ENCODE measurements around the gene THBD. TPM values are rescaled to one million over a fixed set of nuclear protein-coding genes. Genes with fewer than 3 reads are reported as not detected.

The THBD gene
- total RNA-seq, 1 donor from 2014 or later = 5.8 TPM

DNA sequence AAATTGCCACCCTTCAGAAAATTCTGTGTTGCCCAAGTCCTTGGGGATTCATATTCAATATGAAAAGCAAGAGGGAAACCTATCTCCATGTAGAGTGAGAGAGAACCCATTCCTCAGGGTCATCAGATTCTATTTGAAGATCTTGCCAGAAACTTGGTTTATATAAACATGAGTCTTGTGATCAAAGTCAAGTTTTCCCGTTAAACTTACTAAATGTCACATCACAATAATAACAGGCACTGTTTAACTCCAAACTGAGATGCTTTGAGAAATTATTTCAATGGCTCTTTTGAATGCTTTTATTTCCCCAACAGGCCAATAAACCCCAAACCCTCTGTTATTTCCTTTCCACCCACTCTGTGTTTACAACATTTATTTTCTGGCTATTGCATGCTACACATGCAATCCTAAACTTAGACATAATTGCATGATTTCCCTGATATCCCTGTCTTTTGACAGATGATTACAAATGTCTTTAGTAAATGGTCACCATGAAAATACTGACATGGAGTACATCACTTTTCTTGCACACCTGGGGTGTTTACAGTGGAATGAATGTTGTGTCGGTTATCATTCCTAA is 45.5 kb downstream of the THBD start:
- DNase-seq (ENCODE audit: extremely low spot score, unreplicated experiment) = no peak
- Mint-ChIP-seq H3K27me3 (peaks cover 9% of the 10 kb centered on the region), H3K4me1 (ENCODE audit: unreplicated experiment) (no peaks in the 10 kb centered on the region), H3K36me3 (no peaks in the 10 kb centered on the region), H3K9me3 (no peaks in the 10 kb centered on the region), H3K27ac (no peak overlapping the region), H3K4me3 (no peak overlapping the region)
- TF ChIP-seq, protein P1, sequence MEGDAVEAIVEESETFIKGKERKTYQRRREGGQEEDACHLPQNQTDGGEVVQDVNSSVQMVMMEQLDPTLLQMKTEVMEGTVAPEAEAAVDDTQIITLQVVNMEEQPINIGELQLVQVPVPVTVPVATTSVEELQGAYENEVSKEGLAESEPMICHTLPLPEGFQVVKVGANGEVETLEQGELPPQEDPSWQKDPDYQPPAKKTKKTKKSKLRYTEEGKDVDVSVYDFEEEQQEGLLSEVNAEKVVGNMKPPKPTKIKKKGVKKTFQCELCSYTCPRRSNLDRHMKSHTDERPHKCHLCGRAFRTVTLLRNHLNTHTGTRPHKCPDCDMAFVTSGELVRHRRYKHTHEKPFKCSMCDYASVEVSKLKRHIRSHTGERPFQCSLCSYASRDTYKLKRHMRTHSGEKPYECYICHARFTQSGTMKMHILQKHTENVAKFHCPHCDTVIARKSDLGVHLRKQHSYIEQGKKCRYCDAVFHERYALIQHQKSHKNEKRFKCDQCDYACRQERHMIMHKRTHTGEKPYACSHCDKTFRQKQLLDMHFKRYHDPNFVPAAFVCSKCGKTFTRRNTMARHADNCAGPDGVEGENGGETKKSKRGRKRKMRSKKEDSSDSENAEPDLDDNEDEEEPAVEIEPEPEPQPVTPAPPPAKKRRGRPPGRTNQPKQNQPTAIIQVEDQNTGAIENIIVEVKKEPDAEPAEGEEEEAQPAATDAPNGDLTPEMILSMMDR (conservative IDR thresholded peaks at IDR 0.05) = no peak

DNA sequence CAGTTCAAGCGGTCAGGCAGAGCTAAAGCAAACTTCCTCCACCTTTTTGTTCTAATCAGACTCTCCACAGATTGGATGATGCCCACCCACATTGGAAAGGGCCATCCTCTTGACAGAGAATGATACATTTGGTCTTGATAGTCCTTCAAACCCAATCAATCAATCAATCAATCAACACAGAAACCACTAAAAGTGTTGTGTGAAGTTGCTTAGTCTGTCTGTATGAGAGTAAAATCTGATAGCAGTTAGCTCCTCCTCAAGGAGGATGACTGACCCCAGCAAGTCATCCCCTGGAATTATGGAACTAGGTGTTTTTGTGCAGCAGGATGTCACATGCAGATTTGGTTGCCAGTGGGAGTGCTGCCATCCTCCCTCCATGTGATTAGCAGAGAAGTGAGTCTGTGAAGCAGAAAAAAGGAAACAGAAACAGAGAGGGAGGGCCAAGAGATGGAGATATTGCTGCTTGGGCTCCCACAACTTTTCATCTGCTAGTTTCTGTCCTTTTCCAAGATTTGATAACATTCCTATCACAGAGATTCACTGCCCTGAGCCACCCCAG is 46.3 kb downstream of the THBD start:
- Mint-ChIP-seq H3K27ac (no peak overlapping the region), H3K36me3 (no peaks in the 10 kb centered on the region), H3K4me1 (ENCODE audit: unreplicated experiment) (no peaks in the 10 kb centered on the region), H3K4me3 (no peak overlapping the region), H3K9me3 (no peaks in the 10 kb centered on the region), H3K27me3 (peaks cover 9% of the 10 kb centered on the region)
- TF ChIP-seq, protein P1 (conservative IDR thresholded peaks at IDR 0.05) = no peak
- no peak for DNase-seq (ENCODE audit: extremely low spot score, unreplicated experiment)

DNA sequence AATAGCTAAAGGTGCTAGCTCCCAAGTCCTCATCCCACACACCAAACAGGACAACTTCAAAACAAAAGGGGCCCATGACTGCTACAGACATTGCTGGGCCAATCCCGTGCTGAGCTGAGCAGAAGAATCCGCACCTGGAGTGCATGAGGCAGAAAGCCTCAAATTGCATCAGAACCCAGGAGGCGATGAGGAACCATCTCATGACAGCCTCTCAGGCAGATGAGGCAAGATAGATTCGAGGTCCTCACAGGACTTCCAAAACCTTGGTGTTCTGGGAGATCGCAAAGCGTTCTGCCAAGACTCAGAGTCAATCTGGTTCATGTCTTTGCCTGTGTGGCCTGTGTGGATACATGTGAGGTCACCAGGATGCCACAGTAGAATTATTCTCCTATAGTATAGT is 47.2 kb downstream of the THBD start:
- Mint-ChIP-seq H3K27me3 (peaks cover 9% of the 10 kb centered on the region), H3K36me3 (no peaks in the 10 kb centered on the region), H3K27ac (no peak overlapping the region), H3K4me3 (no peak overlapping the region), H3K4me1 (ENCODE audit: unreplicated experiment) (no peaks in the 10 kb centered on the region), H3K9me3 (no peaks in the 10 kb centered on the region)
- TF ChIP-seq, protein P1 (conservative IDR thresholded peaks at IDR 0.05) = no peak
- no peak for DNase-seq (ENCODE audit: extremely low spot score, unreplicated experiment)

DNA sequence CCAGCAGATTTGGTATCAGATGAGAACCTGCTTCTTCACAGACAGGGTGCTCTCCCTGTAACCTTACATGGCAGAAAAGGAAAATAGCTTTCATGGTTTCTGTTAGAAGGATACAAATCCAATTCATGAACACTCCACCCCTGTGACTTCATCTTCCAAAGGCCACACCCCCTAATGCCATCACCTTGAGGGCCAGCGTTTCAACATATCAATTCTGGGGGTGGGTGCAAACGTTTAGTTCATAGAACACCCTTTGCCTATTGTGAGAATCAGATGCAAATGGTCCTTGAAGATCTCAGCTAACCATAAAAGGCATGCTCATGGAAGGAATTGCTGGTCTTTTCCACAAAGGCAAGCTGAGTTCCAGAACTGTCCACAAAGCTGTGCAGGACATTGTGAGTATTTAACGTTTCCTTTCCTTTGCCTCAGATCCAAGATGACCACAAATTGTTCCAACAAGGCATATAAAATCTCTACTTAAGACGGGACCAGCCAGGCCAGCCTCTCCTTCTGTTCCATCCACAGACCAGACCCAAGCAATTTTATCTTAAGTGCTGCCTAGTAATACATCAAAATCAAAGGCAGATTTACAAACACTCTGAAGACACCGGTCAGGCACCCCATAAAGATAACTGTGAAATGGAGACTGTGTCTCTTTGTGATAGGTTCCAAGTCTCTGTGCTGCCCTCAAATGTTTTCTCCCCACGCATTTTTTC is 49.1 kb downstream of the THBD start:
- Mint-ChIP-seq H3K27me3 (peaks cover 6% of the 10 kb centered on the region), H3K4me3 (no peak overlapping the region), H3K27ac (no peak overlapping the region), H3K9me3 (no peaks in the 10 kb centered on the region), H3K4me1 (ENCODE audit: unreplicated experiment) (peaks cover 5% of the 10 kb centered on the region), H3K36me3 (no peaks in the 10 kb centered on the region)
- TF ChIP-seq, protein P1 (conservative IDR thresholded peaks at IDR 0.05) = no peak
- no peak for DNase-seq (ENCODE audit: extremely low spot score, unreplicated experiment)

DNA sequence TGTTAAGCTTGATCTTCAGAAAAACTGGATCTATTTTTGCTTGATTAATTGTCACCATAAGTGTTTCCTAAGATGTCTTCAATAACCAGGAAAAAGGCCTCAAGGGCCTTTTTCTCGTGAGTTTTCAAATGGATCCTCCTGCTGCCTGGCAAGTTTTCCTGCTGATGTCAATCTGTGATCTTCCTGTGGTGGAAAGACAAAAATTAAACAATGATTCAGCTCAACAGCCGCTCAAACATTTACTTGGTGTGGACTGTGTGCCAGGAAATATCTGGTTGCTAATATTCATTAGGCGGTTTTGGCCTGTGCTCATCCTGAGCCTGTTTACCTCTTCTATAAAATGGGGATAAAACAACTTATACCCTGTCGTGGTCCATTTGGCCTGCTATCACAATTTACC is 49.7 kb downstream of the THBD start:
- H3K36me3 Mint-ChIP-seq = no peaks in the 10 kb centered on the region
- no peak overlapping the region for H3K4me3 Mint-ChIP-seq
- DNase-seq (ENCODE audit: extremely low spot score, unreplicated experiment) = no peak
- H3K27ac Mint-ChIP-seq = no peak overlapping the region
- peaks cover 5% of the 10 kb centered on the region for H3K4me1 Mint-ChIP-seq (ENCODE audit: unreplicated experiment)
- H3K27me3 Mint-ChIP-seq = peaks cover 6% of the 10 kb centered on the region
- no peaks in the 10 kb centered on the region for H3K9me3 Mint-ChIP-seq
- TF ChIP-seq, protein P1 (conservative IDR thresholded peaks at IDR 0.05) = no peak

Data from type B pancreatic cell (in vitro differentiated cells).